Smooth muscle cell of the brain vasculature (primary cell): Measurements from ENCODE around the gene DBX1.
"Not testable (repeated sequence)": the region's sequence is repeated elsewhere in the genome, so short reads cannot be mapped to it uniquely, and the experiment has no call there.

Source experiments
- DNase-seq: peaks from one replicate; pipeline ENCODE4 v3.0.0-alpha.2; 2012; ENCODE audit warnings: low read depth, low spot score

The DBX1 gene

DNA sequence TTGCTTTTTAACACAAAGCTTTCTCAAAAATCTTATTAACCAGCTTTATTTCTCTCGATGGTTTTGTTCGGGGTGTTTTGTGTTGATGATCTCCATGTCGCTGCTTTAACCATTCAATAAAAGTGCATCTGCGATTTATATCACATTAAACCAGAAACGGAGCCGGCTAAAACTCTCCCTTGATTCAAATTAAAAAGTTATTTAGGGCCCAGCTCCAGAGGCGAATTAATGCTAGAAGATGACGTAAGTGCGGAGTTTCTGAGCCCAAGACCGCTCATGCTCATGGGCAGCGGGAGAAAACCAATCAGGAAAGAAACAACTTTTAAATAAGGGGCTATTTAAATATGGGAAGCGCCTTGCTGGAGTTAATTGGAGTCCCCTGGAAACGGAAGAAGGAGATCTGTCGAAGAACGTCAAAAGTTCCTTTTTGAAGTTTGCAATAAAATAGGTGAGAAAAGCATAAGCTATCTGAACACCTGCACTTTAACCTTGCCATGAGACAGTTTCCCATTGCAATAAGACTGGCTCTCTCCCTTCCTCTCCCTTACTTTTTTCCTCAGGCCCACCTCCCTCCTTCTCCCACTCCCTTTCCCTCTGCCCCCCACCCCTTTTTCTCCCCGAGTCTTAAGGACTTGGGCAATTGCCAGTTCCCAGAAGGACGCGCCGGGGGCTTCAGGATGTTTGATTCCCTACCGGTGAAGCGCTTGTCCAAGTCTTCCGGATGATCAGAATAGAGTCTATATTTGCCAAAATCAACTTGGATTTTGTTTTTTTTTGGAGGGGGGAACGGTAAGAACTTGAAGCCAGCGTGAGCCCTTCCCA is 1.9 kb upstream of the DBX1 start:
- DNase-seq = no peak

DNA sequence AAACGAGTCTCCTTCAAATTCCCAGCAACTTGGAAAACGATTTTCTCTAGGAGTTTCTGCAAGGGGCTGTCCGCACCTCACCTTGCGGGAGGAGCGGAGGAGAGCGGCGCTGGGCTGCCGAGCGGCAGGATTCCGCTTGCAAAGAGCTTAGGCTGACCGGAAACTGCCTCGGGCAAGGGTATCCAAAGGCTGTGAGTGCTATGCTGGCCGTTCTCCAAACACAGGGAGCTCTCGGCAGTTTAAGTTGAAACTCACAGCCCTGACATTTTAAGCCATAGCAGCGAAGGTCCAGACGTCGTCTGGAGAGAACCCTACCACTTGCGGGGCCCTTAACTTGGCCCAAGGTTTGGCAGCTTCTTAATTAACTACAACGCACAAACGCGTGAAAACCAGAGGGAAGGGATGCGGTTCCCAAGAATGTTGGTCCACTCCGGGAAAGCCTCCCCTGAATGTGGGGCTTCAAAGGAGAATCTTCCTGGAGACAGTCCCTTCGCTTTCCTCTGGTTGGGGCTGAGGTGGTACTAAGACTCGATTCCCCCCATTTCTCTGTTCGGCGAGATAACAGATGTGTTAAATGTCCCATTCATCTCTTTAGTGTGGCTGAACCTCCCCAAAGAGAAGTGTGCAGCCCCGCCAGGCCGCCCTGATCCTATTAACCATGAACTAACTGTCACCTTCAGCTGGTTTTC is 1.1 kb upstream of the DBX1 start:
- no peak for DNase-seq

DNA sequence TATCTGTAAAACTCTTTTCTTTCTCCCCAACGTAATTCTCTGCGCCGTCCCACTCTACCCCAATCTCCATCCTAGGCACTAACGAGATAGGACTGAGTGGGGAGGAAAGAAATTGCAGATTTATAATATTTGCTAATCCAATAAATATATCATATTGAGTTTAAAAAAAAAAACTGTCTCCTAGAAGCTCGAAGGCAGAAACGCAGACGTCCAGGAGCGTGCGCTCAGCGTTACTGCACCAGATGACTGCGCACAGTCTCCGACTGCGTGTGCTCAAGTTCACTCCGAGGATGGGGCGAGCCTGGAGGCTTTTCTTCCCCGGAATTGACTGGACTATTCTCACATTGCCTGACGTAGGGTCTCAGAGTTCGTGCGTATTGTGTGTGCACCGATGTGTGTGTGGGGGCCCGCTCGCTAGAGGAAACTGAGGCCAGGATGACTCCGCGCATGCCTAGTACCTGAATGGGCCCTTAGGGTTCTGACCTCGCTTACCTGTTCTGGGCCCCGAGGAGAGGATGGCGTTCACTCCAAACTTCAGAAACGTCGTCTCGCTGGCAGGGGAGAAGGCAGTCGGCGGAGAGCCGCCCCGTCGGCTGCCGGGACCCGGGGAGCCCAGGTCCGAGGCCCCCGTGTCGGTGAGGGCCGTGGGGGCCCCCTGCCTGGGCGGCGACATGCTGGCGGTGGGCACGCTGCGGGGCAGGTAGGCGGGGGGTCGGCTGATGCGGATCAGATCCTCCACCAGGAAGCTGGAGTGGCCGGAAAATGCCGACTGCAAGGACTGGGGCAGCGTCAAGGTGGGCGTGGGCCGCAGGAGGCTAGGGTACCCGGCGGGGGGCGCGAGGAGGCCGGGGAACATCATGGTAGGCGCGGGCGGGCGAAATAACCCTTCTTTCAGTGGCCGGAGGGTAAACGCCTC is 551 bp downstream of the DBX1 start:
- no peak for DNase-seq

DNA sequence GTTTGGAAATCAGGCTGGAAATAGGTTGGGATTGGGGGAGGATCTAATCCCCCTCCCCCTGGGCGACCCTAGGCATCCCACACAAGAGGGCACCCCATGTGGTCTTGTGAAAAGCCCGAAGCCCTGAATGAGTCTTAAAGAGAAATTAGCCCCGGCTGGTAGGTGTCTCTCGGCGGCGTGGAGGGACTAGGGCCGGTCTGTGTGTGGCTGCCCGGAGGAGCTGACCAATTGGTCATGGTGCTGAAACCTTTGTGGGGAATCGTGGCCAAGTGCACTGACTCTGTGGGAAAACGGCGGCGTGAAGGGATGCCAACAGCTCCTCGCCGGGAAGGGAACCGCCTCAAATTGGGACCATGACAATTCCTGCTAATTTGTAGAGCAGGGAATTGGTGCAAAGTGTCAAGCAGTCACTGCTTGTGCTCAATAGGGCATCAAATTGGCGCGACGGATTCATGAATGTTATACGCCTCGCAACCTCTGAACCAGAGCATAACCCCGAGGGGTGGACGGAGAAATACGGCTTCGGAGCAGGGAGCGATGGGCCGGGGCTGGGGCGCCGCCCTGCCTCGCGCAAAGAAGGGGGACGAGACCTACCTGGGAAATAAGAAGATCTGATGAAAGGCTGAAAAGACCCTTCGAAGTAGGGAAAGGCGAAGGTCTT is 1.5 kb downstream of the DBX1 start:
- DNase-seq = peak; percentile 41

DNA sequence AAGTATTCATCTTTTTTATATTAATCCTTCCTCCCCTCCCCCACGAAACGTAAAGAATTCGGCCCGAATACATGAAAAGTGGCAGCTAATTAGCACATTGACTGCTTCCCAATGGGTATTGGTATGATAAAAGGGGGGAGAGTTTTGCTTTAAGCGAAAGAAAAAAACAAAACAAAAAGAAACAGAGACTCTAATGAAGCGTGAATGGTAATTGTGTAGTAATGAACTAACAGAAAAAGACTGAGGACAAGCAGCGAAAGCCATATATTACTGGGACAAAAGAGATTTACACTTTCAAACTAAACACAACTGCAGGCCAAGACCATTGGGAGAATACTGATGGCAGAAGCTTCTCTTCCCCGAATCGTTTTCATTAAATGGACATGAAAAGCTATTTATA is 2.5 kb downstream of the DBX1 start:
- DNase-seq = no peak

DNA sequence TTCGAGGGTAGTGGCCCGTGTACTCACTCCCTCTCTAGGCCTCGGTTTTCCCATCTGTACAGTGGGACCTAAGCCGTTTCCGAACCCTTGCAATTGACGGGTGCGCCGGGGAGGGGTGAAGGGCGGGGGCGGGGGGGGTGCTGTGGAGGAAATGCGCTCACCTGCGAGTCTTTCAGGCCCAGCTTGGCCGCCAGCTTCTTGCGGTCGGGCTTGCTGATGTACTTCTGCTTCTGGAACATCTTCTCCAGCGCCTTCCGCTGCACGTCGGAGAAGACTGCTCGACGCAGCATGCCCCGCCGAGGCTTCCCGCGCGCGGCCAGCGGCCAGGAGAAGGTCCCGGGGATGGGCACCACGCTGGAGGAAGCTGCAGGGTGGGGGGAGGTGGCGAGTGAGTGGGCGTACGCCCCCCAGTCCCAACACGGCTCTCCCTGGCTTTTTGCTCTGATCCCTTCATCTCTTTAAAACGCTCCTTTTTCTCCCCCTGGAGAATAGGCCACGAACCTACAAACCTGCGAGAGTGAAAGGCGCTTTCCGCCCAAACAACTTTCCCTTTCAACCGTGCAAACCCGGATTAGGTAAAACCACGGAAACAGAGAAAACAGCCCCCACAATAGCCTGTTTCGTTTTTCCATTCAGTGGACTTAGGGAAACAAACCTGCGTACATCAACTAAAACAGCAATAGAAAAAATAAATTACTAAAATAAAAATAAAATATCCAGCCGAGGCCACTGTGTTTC is 3.2 kb downstream of the DBX1 start:
- no peak for DNase-seq

DNA sequence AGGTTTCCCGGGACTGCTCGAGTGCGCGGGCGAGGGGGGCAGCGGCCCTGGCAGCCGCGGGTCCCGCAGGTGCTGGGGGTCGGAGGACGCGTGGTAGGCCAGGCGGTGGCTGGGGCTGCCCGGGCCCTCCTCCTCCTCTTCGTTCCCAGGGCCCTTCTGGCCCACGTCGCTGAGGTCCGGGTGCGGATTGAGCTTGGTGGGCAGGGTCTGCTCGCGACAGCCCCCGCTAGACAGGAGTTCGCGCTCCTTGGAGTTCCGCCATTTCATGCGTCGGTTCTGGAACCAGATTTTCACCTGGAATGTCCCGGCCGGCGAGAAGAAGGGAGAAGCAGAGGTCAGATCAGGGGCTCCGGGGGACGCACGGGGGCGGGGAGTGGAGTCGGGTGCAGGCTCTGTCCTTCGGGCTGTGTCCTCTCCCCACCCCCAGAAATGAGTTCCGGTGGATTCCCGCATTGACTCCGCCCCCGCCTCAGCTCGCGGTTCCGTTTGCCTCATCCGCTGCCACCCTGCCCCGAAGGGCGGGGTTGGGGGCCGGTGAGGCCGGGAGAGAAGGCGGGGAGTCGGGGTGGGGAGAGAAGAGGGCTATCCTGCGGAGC is 3.9 kb downstream of the DBX1 start:
- DNase-seq = no peak

DNA sequence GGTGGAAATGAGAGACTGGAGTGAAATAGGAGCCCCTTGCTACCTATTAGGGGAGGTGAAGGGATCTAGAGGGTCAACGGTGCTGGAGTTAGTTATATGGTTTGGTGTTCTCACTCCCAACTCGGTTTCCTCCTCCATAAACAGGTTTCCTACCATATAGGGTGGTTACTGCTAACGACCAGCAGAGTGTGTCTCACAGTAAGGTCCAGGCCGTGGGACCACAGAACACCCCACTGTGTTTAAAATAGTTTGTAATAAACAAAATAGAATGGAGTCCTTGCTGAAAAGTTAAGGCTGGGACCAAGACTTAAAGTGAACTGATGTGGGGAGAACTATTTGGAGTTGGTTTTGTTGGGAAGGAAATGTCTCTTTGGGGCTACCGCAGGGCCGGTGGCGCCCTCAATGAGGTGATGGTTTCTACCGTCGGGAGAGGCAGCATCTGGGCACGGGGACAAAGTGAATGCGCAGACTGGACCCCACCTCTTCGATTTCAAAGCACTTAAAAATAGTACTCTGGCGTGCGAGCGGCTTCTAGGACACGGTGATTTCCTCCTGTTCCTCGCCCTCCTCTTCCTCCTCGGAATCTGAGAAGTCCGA is 4.5 kb downstream of the DBX1 start:
- DNase-seq = no peak

DNA sequence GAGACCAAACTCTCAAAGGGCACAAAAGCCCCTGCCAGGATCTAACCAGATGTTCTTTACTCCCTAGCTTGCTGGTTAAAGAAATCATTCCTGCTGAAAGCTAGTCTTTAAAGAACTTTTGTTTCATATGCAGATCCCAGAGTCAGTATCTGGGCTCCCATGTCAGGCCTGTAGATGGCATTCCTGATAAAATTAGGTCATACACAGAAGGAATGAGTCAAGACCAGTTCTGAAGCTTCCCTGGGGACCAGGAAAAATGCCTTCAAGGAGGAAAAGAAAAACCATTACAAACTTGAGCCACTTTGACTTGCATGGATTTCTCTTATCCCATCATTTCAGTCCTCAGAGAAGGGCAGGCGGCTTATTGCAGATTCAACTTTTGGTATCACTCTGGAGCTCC is 5.9 kb downstream of the DBX1 start:
- DNase-seq = no peak

DNA sequence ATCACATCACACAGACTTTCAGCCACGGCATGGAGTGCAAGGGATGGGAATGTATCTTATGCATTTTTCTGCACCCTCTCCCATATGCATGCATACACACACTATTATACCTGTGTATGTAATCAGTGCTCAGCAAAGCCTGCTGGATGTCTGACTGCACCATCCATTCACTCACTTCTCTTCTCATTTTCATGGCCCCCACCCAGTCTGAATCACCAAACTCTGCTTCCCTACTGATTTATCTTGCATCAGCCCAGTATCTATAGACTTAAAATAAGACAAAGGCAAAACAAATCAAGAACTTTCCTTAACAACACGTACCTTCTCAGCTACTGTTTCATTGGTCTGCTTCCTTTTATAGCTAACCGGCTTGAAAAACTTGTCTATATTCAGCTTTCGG is 21.6 kb downstream of the DBX1 start:
- DNase-seq = no peak

DNA sequence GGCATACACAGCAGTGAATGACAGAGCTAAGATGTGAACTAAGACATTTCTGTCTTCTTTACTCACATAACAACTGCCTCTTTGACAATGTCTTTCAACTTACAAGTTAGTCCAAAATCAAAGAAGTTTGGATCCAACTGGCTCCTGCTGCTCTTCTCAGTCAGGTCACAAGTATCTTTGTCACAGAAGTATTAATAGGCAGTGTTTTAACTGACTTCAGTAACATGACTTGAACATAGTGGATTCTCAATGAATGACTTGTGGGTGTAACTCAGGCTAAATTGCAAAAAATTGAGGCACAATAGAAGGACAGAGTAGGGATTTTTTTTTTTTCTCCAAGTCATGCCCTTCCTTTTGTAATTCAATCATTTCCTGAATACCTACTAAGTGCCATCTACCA is 22.6 kb downstream of the DBX1 start:
- DNase-seq = no peak

DNA sequence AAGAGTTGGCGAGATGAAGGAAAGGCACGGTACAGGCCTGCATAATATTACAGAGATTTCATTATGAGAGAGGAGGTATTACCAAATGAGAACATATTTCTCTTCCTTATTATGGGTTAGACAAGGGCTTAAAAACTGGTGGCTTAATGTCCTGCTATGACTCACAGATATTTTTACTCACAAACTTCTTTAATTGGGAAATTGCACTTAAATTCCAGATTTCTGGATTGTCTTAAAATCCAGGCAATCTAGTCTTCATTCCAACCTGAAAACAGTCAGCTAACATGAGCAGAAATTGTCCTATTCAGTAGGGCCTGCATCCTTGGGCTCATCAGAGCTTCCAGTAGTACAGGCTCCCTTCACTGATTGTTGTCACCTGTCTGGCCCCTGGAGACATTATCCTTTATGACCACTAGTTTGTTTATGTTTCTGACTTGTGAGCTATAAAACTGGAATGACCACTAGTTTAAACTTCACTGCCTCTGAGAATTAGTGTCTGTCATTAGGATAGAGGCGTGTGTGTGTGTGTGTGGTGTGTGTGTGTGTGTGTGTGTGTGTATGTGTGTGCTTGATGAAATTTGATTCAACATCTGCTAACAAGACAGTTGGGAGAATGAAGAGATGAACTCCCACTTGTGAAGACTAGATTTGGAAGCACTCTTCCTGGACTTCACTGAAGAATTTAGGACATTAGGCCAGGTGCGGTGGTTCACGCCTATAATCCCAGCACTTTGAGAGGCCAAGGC is 25.1 kb downstream of the DBX1 start:
- DNase-seq = no peak

DNA sequence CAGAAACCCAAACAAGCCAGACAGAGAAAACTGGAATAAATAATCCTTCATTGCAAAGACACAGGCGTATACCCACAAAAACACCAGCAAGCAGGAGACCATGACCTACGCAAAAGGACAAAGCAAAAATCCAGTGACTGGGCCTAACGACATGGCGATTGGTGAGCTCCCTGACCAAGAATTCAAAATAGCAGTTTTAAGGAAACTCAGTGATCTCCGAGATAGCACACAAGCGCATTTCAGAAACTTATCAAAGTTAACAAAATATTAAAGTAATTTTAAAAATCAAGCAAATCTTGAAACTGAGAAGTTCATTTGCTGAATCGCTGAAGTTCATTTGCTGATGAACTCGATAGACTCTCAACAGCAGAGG is 27.6 kb downstream of the DBX1 start:
- no peak for DNase-seq

DNA sequence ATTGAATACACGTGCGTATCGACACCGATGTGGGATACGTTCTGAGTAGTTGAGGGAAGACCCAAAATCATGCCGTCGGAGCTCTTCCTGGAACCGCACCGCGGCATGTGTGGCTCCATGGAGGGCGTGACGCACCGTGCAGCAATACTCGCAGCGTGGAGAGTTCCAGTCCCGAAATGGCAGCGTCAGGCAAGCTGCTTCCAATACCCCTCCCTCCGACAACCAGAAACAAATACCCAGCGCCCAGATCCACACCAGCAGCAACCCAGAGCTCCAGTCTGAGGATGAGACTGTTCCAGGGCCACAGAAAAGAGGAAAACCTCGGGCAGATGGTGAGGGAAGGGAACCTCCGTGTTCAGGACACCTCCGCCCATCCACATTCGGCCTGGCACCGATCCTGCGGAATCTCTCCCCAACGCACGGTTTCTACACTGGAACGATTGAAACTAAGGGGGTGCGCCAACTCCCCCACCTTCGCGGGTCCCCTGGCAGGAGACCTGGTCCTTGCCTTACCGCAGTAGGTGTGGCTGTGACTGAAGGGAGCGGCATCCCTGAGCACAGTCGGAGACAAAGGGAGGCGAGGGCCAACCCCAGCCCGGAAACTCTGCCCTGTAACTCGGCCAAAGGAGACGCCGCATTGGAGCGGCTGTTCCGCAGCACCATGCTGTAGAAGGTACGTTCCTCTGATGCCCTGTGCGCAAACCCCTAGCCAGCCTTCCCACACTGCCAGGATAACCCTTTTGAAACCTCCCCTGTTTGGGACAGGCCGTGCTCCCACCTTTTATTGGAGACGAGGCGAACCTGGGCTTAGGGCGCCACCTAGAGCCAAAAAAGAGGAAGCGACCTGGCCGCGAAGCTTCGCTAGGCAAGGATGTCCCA is 28.2 kb downstream of the DBX1 start:
- peak; percentile 32 for DNase-seq

DNA sequence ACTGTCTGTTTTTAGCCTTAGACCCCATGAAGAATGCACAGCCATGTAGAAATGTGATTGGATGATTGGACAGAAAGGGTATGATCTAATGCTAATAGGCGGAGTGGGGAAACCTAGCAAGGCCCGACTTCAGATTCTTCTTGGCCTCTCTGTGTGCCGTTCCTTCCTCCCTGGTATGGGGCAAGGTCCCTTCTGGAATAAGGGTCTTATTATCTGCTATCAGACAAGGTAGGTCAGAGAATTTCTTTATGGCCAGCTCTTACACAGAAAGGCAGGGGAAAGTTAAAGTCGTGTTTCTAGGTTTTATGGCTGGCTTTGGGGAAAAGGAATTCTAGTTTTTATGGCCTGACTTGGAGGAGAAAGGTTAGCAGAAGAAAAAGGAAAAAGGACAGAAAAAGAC is 30.6 kb downstream of the DBX1 start:
- no peak for DNase-seq

DNA sequence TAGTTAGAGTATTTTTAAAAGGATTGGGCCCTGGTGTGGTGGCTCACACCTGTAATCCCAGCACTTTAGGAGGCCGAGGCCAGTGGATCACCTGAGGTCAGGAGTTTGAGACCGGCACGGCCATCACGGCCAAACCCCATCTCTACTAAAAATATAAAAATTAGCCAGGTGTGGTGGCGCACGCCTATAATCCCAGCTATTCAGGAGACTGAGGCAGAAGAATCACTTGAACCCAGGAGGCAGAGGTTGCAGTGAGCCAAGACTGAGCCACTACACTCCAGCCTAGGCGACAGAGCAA is 31.8 kb downstream of the DBX1 start:
- not testable (repeated sequence) for DNase-seq

DNA sequence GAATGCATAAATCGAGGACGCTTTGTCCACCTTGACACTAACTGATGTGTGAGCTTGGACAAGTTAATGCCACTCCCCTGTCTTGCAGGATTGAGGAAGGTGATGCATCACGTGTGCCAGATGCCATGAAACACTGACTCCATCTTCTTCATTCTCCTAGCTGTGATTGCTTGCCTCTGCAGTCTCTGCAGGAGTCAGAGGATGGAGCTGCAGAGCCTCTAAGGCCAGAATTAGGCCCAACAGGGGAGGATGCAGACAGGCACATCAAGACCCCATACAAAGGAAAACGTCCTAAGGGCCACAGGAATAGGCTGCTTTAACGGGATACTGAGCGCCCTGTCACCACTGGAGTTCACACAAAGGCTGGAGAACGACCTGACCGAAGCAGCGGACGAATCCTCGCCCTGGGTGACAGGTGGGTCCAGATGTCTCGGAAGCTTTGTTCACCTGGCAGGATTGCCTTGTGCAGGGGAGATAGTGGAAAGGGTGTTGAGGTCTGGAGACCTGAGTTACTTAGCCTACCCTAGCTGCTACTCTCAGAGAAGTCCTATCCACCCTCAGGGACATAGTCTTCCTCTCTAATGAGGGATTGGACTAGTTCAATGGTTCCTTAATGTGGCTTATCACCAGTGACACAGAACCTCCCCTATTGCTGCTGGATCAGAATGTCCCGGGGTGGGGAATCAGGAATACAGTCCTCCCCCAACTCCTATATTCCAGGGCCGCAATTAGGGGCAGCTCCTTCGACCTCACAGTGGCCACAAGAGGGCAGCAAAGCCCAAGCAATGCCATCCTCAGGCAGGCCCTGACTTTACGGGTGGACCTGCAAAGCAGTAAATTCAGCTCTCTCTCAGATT is 32.4 kb downstream of the DBX1 start:
- DNase-seq = peak; percentile 51

DNA sequence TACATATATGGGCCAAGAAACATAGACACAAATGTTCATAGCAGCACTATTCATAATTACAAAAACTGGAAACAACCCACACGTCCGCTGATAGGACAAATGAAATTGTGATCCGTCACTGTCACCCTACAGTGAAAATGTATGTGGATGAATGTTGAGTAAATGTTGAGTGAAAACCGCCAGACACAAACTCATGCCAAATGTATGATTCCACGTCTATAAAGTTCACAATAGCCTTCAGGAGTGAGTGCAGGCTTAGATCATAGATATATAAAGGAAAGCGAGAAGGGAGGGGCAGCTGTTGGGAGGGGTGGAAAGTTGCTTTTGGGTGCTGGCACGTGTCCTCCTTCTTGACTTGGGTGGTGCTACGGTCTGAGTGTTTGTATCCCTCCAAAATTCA is 33.6 kb downstream of the DBX1 start:
- DNase-seq = no peak
